Neutrophil (primary cell): ENCODE results near the gene RIOK2.

ENCODE experiments used
- H3K27ac ChIP-seq: fragments of 200-600 bp; sonication (generic); 2 replicates; pipeline ENCODE4 v1.5.1; 2016; ENCODE audit warnings: mild to moderate bottlenecking, moderate library complexity
- H3K27me3 ChIP-seq: fragments of 200-600 bp; sonication (generic); 2 replicates; pipeline ENCODE4 v1.6.0; 2016; ENCODE audit warnings: mild to moderate bottlenecking
- H3K36me3 ChIP-seq: fragments of 200-600 bp; sonication (generic); 2 replicates; pipeline ENCODE4 v1.5.1; 2017
- H3K4me1 ChIP-seq, 2 experiments: fragments of 200-600 bp in 1 of 2; sonication (generic) in 1 of 2; 1 replicate in 1 of 2; 2 replicates in 1 of 2; pipeline versions ENCODE4 v1.5.1 to v1.6.1; 2013 to 2016; ENCODE audit warnings: low read depth in 1 of 2, low read length in 1 of 2, mild to moderate bottlenecking in 1 of 2, moderate library complexity in 1 of 2; ENCODE audit not compliant: control insufficient read depth in 1 of 2, insufficient read depth in 1 of 2
- H3K4me3 ChIP-seq, 2 experiments: fragments of 200-600 bp in 1 of 2; sonication (generic) in 1 of 2; 1 replicate in 1 of 2; 2 replicates in 1 of 2; pipeline ENCODE4 v1.5.1; 2013 to 2016; ENCODE audit warnings: low read depth in 1 of 2, low read length in 1 of 2, mild to moderate bottlenecking in 1 of 2, moderate library complexity in 1 of 2
- H3K9me3 ChIP-seq: fragments of 200-600 bp; sonication (generic); 2 replicates; pipeline ENCODE4 v1.5.1; 2016
- TF ChIP-seq, protein P1 (sequence below): fragments of 200-600 bp; sonication (generic); IDR thresholded peaks from 2 replicates; pipeline ENCODE4 v1.5.1; 2016; ENCODE audit warnings: antibody characterized with exemption

The RIOK2 gene

GRCh38 chr5:97165726-97166125, 17.3 kb downstream of the RIOK2 start:
- no peak overlapping the region for H3K27ac ChIP-seq
- no peaks in the 10 kb centered on the region for H3K9me3 ChIP-seq
- TF ChIP-seq, protein P1, sequence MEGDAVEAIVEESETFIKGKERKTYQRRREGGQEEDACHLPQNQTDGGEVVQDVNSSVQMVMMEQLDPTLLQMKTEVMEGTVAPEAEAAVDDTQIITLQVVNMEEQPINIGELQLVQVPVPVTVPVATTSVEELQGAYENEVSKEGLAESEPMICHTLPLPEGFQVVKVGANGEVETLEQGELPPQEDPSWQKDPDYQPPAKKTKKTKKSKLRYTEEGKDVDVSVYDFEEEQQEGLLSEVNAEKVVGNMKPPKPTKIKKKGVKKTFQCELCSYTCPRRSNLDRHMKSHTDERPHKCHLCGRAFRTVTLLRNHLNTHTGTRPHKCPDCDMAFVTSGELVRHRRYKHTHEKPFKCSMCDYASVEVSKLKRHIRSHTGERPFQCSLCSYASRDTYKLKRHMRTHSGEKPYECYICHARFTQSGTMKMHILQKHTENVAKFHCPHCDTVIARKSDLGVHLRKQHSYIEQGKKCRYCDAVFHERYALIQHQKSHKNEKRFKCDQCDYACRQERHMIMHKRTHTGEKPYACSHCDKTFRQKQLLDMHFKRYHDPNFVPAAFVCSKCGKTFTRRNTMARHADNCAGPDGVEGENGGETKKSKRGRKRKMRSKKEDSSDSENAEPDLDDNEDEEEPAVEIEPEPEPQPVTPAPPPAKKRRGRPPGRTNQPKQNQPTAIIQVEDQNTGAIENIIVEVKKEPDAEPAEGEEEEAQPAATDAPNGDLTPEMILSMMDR: no peak
- peaks cover 17 to 18% of the 10 kb centered on the region in 2 experiments for H3K4me1 ChIP-seq
- no peak overlapping the region for H3K4me3 ChIP-seq
- no peaks in the 10 kb centered on the region for H3K27me3 ChIP-seq
- H3K36me3 ChIP-seq: peaks cover 23% of the 10 kb centered on the region

- TF ChIP-seq, protein P1: no peak
- Histone ChIP-seq H3K27me3 (no peaks in the 10 kb centered on the region), H3K36me3 (peaks cover 23% of the 10 kb centered on the region), H3K27ac (no peak overlapping the region), H3K9me3 (no peaks in the 10 kb centered on the region), H3K4me1 (peaks cover 17 to 18% of the 10 kb centered on the region in 2 experiments), H3K4me3 (no peak overlapping the region)
Observed at GRCh38 chr5:97164846-97165245, 18.2 kb downstream of the RIOK2 start.

GRCh38 chr5:97163790-97164285, 19.2 kb downstream of the RIOK2 start:
- Histone ChIP-seq H3K4me3 (no peak overlapping the region), H3K9me3 (no peaks in the 10 kb centered on the region), H3K27me3 (no peaks in the 10 kb centered on the region), H3K4me1 (peaks cover 17 to 18% of the 10 kb centered on the region in 2 experiments), H3K27ac (peak overlapping the region; percentile 60), H3K36me3 (peaks cover 21% of the 10 kb centered on the region)
- TF ChIP-seq, protein P1: no peak

DNA sequence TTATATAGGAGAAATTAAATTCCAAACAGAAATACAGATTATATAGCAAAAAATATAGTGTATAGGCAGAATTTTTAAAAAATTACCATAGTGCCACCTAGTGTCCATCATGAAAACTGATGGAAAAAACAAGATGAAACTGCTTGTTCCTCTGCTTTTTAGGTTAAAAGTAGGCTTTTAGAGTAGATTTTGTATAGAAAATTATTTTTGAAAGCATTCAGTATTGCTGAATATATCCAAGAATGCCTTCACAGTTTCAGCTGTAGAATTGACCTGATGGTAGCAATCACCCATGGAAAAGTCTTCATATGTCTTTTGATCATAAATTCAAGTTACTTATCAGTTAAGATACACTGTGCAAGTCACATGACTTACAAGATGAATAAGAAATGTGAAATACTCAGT, 19.7 kb downstream of the RIOK2 start:
- Histone ChIP-seq H3K4me3 (no peak overlapping the region), H3K4me1 (peaks cover 17 to 18% of the 10 kb centered on the region in 2 experiments), H3K27ac (peak overlapping the region; percentile 60), H3K27me3 (no peaks in the 10 kb centered on the region), H3K36me3 (peaks cover 17% of the 10 kb centered on the region), H3K9me3 (no peaks in the 10 kb centered on the region)
- TF ChIP-seq, protein P1: peak; percentile 68

GRCh38 chr5:97162045-97162444, 21.0 kb downstream of the RIOK2 start:
- no peaks in the 10 kb centered on the region for H3K27me3 ChIP-seq
- peak overlapping the region; percentile 60 for H3K27ac ChIP-seq
- peaks cover 4% of the 10 kb centered on the region for H3K36me3 ChIP-seq
- no peaks in the 10 kb centered on the region for H3K9me3 ChIP-seq
- TF ChIP-seq, protein P1: peak; percentile 75
- peaks cover 17 to 18% of the 10 kb centered on the region in 2 experiments for H3K4me1 ChIP-seq
- no peak overlapping the region for H3K4me3 ChIP-seq

GRCh38 chr5:97157689-97158088, 25.4 kb downstream of the RIOK2 start:
- no peak overlapping the region for H3K27ac ChIP-seq
- H3K4me1 ChIP-seq: peaks cover 8% of the 10 kb centered on the region in 2 experiments
- no peak overlapping the region for H3K4me3 ChIP-seq
- TF ChIP-seq, protein P1: no peak
- no peaks in the 10 kb centered on the region for H3K9me3 ChIP-seq
- no peaks in the 10 kb centered on the region for H3K36me3 ChIP-seq
- H3K27me3 ChIP-seq: no peaks in the 10 kb centered on the region
